NCI-H526 (cell line): ENCODE measurements around the gene BLTP1.
A peak's percentile ranks its signal among the peaks of the same experiment; 100 is the strongest.

ENCODE experiments used
- DNase-seq, 2 experiments: peaks; one replicate each; lab custom pipeline; 2025; lab: John Stamatoyannopoulos, UW

The BLTP1 gene

GRCh38 chr4:122151982-122152710 is at the start of gene BLTP1:
TSS of gene BLTP1 (plus strand) at chr4:122152331. CDS start at chr4:122170648, 18,317 bp downstream.
- DNase-seq: peak; percentile 70 to 94

GRCh38 chr4:122104184-122104583 is 47.9 kb upstream of the BLTP1 start:
- no peak for DNase-seq

GRCh38 chr4:122107680-122108079 is 44.5 kb upstream of the BLTP1 start:
- no peak for DNase-seq

- peak in 1 of 2 experiments; percentile 4 for DNase-seq
These were observed 41.8 kb upstream of the BLTP1 start for GRCh38 chr4:122110304-122110703.

GRCh38 chr4:122117743-122118142 is 34.4 kb upstream of the BLTP1 start:
- no peak for DNase-seq

- DNase-seq: no peak
These were observed 33.9 kb upstream of the BLTP1 start for GRCh38 chr4:122118243-122118642.

GRCh38 chr4:122119739-122120138 is 32.4 kb upstream of the BLTP1 start:
- DNase-seq: no peak

- no peak for DNase-seq
These were observed 30.5 kb upstream of the BLTP1 start for GRCh38 chr4:122121593-122121992.

- DNase-seq: no peak
These were observed 30.0 kb upstream of the BLTP1 start for GRCh38 chr4:122122083-122122482.

GRCh38 chr4:122129061-122129460 is 23.1 kb upstream of the BLTP1 start:
- DNase-seq: no peak

GRCh38 chr4:122131562-122132157 is 20.5 kb upstream of the BLTP1 start:
- no peak for DNase-seq

- no peak for DNase-seq
These were observed 19.2 kb upstream of the BLTP1 start for GRCh38 chr4:122132891-122133290.

GRCh38 chr4:122139139-122139538 is 13.0 kb upstream of the BLTP1 start:
- no peak for DNase-seq

GRCh38 chr4:122140834-122141233 is 11.3 kb upstream of the BLTP1 start:
- DNase-seq: no peak

GRCh38 chr4:122142687-122143086 is 9.4 kb upstream of the BLTP1 start:
- no peak for DNase-seq

GRCh38 chr4:122146652-122147051 is 5.5 kb upstream of the BLTP1 start:
- DNase-seq: no peak

- DNase-seq: no peak
These were observed 1.2 kb upstream of the BLTP1 start for GRCh38 chr4:122150931-122151330.

- peak; percentile 15 to 64 for DNase-seq
These were observed 638 bp downstream of the BLTP1 start for GRCh38 chr4:122152711-122153226.

- no peak for DNase-seq
These were observed 4.7 kb downstream of the BLTP1 start for GRCh38 chr4:122156819-122157218.

GRCh38 chr4:122163301-122163700 is 11.2 kb downstream of the BLTP1 start:
- DNase-seq: no peak

GRCh38 chr4:122163767-122164166 is 11.6 kb downstream of the BLTP1 start:
- DNase-seq: no peak

GRCh38 chr4:122167369-122167768 is 15.2 kb downstream of the BLTP1 start:
- no peak for DNase-seq

- DNase-seq: no peak
These were observed 18.6 kb downstream of the BLTP1 start for GRCh38 chr4:122170775-122171174.

GRCh38 chr4:122171323-122171722 is 19.2 kb downstream of the BLTP1 start:
- DNase-seq: no peak
